ENCODE measurements around the gene DNAJC1. TPM values are rescaled to one million over a fixed set of nuclear protein-coding genes. Genes with fewer than 3 reads are reported as not detected.

The DNAJC1 gene
- total and polyA plus RNA-seq, 2 of the 8 experiments (the other 6 are each of a cell fraction or from before 2014, with no cell fraction given): 6.8 to 14.8 TPM

DNA sequence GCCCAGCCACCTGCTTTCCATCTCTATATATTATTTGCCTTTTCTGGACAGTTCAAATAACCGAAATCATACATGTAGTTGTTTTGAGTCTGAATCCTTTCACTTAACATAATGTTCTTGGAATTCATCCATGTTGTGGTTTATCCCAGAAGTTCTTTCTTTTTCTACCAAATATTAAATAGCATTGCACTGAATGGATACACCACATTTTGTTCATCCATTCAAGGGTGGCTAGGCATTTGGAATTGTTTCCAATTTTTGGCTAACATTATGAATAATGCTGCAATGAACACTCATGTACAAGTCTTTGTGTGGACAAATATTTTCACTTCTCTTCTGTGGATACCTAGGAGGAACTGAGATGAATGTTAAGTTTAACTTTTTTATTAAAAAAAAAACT is 18.0 kb downstream of the DNAJC1 start (continued):
- no peak for TF ChIP-seq CTBP2 (IDR thresholded peaks at IDR 0.05; ENCODE audit: borderline replicate concordance, insufficient read depth, insufficient read length, low read length)
